PFSK-1 (cell line): ENCODE results near the gene CAMSAP1.

Experiments used
- FOXP2 ChIP-seq: optimal IDR thresholded peaks from 2 replicates; pipeline ENCODE3; 2011; ENCODE audit warnings: borderline replicate concordance, control low read depth, inconsistent platforms; ENCODE audit not compliant: insufficient read depth; ENCODE audit errors: extremely low read length, extremely low read depth
- POLR2AphosphoS5 ChIP-seq: IDR thresholded peaks from 2 replicates; pipeline ENCODE4 v1.6.1; 2012; ENCODE audit warnings: low read depth, mild to moderate bottlenecking, control low read depth, low read length, moderate library complexity
- SIN3A ChIP-seq: IDR thresholded peaks from 2 replicates; pipeline ENCODE4 v1.6.1; 2012; ENCODE audit warnings: mild to moderate bottlenecking, low read length, moderate library complexity, borderline replicate concordance; ENCODE audit not compliant: insufficient read depth
- TAF1 ChIP-seq: IDR thresholded peaks from 2 replicates; pipeline ENCODE4 v1.6.1; 2012; ENCODE audit warnings: low read length, control low read depth, borderline replicate concordance; ENCODE audit not compliant: insufficient read depth
- TF ChIP-seq, protein P1 (sequence below), 2 experiments: IDR thresholded peaks; 2 replicates each; pipeline versions ENCODE4 v1.6.1 to v1.8.0; 2011 to 2012; ENCODE audit warnings: low read depth in 2 of 2, low read length in 2 of 2, control low read depth in 1 of 2, inconsistent platforms in 1 of 2, mild to moderate bottlenecking in 1 of 2, moderate library complexity in 1 of 2; ENCODE audit not compliant: insufficient read depth in 1 of 2

CAMSAP1 gene

DNA sequence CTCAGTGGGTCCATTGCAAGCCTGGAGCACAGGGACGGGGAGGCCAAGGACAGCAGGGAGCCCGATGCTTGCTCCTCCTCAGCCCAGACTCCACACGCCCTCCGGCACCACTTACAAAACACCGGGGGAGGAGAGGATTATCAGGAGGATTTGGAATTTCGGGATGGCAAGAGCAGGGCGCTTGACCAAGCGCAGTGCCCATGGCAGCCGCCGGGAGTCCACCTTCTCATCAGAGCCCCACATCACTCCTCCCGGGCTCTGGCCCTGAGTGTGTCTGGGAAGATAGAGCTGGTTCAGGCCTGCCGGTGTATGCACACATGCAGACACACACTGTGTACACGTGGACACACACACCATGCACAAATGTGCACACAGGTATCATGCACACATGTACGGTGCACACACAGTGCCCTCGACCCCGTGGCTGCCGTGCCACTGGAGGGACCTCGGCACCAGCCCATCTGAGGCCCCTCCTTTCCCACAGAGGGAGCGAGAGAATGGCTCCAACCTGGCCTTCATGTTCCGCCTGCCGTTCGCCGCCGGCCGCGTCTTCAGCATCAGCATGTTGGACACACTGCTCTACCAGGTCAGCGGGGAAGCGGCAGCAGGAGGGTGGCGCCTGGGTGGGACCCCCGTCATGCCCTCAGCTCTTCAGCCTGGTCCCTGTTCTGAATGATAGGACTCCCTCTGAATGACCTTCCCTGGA, 123.7 kb downstream of the CAMSAP1 start:
- no peak for TF ChIP-seq SIN3A
- TF ChIP-seq, protein P1, sequence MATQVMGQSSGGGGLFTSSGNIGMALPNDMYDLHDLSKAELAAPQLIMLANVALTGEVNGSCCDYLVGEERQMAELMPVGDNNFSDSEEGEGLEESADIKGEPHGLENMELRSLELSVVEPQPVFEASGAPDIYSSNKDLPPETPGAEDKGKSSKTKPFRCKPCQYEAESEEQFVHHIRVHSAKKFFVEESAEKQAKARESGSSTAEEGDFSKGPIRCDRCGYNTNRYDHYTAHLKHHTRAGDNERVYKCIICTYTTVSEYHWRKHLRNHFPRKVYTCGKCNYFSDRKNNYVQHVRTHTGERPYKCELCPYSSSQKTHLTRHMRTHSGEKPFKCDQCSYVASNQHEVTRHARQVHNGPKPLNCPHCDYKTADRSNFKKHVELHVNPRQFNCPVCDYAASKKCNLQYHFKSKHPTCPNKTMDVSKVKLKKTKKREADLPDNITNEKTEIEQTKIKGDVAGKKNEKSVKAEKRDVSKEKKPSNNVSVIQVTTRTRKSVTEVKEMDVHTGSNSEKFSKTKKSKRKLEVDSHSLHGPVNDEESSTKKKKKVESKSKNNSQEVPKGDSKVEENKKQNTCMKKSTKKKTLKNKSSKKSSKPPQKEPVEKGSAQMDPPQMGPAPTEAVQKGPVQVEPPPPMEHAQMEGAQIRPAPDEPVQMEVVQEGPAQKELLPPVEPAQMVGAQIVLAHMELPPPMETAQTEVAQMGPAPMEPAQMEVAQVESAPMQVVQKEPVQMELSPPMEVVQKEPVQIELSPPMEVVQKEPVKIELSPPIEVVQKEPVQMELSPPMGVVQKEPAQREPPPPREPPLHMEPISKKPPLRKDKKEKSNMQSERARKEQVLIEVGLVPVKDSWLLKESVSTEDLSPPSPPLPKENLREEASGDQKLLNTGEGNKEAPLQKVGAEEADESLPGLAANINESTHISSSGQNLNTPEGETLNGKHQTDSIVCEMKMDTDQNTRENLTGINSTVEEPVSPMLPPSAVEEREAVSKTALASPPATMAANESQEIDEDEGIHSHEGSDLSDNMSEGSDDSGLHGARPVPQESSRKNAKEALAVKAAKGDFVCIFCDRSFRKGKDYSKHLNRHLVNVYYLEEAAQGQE (IDR thresholded peaks at IDR 0.05; ENCODE audit: insufficient read depth in 1 of 2, low read depth in 2 of 2, low read length in 2 of 2) = no peak

DNA sequence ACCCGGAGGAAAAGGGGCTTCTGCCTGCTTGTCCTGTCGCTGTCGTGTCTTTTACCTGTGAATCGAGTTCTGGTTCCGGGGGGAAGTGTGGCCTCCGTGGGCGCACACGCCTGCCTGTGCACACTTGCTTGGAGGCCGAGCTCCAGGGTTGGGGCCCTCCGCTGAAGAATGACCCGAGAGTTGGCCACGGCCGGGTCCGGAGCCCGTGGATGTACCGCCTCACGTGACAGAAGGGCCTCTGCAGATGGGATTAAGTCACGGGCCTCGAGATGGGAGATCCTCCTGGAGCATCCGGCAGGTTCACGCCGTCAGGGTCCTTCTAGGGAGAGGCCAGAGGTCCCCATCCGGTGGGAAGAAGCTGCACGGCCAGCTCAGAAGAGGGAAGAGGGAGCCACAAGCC, 124.4 kb downstream of the CAMSAP1 start:
- TF ChIP-seq SIN3A = no peak
- TF ChIP-seq FOXP2 = no peak
- TF ChIP-seq TAF1 = no peak
- TF ChIP-seq, protein P1 (IDR thresholded peaks at IDR 0.05; ENCODE audit: insufficient read depth in 1 of 2, low read depth in 2 of 2, low read length in 2 of 2) = no peak
- TF ChIP-seq POLR2AphosphoS5 = no peak

DNA sequence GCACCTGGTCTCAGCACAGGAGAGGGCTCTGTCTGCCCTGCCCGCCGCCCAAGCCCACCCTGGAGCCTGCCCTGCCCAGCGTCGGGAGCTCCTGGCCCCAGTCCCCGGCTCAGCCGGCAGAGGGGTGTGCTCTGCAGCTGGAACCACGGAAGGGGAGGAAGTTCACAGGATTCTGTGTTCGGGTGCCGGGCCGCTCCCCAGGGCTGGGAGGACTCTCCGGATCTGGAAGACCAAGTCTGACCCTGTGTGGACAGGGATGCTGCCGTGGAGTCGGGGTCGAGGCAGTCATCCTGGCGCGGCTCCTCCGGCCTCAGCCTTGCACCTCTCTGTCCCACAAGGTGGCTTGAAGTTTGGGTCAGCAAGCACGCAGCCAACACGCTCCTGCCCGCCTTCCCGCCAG, 126.7 kb downstream of the CAMSAP1 start:
- TF ChIP-seq SIN3A = no peak
- no peak for TF ChIP-seq TAF1
- TF ChIP-seq, protein P1 (IDR thresholded peaks at IDR 0.05; ENCODE audit: insufficient read depth in 1 of 2, low read depth in 2 of 2, low read length in 2 of 2) = no peak
- TF ChIP-seq FOXP2 = no peak
- TF ChIP-seq POLR2AphosphoS5 = no peak

DNA sequence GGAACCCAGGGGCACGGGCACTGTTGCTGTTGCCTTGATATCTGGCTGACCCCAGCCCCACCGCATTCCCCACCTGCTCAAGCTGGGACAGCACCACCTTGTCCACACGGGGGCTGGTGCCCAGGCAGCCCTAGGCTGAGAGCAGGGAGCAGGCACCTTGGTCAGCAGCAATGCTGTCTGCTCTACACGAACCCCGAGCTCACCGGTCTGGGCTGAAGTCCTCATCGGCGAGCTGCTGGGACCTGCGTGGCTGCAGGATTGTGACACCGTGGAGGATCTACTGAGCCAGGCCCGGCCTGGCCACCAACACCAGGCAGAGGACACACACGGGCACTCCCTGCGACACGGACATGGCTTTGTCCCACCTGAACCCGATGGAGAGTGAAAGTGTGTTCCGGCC, 127.3 kb downstream of the CAMSAP1 start:
- TF ChIP-seq, protein P1 (IDR thresholded peaks at IDR 0.05; ENCODE audit: insufficient read depth in 1 of 2, low read depth in 2 of 2, low read length in 2 of 2) = no peak

DNA sequence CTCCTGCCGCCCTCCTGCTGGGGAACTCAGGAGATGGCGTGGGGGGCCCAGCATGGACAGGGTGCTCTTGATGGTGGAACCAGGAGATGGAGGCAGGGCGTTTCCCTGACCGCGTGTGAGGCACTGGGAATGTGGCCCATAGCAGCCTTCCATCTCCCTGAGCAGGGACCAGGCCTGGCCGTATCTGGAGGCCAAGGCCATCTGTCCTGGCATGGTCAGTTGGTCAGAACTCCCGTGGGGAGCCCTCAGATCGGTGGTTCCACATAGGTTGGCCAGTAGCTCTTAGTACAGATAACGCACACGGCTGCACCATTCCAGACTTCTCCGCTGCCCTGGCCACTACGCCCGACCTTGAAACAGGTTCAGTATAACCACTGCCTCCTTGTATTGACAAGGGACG, 127.8 kb downstream of the CAMSAP1 start:
- TF ChIP-seq SIN3A (no peak), FOXP2 (no peak), POLR2AphosphoS5 (no peak), TAF1 (no peak)
- TF ChIP-seq, protein P1 (IDR thresholded peaks at IDR 0.05; ENCODE audit: insufficient read depth in 1 of 2, low read depth in 2 of 2, low read length in 2 of 2) = no peak
